HepG2 (cell line): ENCODE results near the gene LCAT. TPM values are rescaled to one million over a fixed set of nuclear protein-coding genes. Genes with fewer than 3 reads are reported as not detected.
A peak's percentile ranks its signal among the peaks of the same experiment; 100 is the strongest.

Source experiments
- AKNA ChIP-seq: sonication (generic); formaldehyde crosslinking; IDR thresholded peaks from 2 replicates; pipeline ENCODE4 v1.4.0; 2020; ENCODE audit warnings: missing genetic modification reagents, borderline replicate concordance
- GZF1 ChIP-seq: sonication (generic); formaldehyde crosslinking; IDR thresholded peaks from 2 replicates; pipeline ENCODE4 v1.5.1; 2020; ENCODE audit warnings: mild to moderate bottlenecking, missing genetic modification reagents
- KDM2A ChIP-seq: sonication (generic); formaldehyde crosslinking; IDR thresholded peaks from 2 replicates; pipeline ENCODE4 v1.4.0; 2020; ENCODE audit warnings: low read depth, missing genetic modification reagents, borderline replicate concordance
- KLF16 ChIP-seq, 2 experiments: sonication (generic) in 1 of 2; formaldehyde crosslinking in 1 of 2; IDR thresholded peaks; 2 replicates each; pipeline versions ENCODE4 v1.6.1 to v1.8.0; 2016 to 2023; ENCODE audit warnings: missing genetic modification reagents in 2 of 2, missing compliant biosample characterization in 1 of 2
- MBD4 ChIP-seq: IDR thresholded peaks from 2 replicates; pipeline ENCODE4 v1.6.1; 2012; ENCODE audit warnings: low read length, inconsistent platforms, borderline replicate concordance
- PAF1 ChIP-seq: IDR thresholded peaks from 2 replicates; pipeline ENCODE4 v1.6.1; 2016; ENCODE audit warnings: missing genetic modification reagents, missing compliant biosample characterization
- POLR2G ChIP-seq: fragments of 200-400 bp; formaldehyde crosslinking; IDR thresholded peaks from 2 replicates; pipeline ENCODE4 v1.6.1; 2018; ENCODE audit warnings: mild to moderate bottlenecking, low read depth, low read length, moderate library complexity
- REPIN1 ChIP-seq: sonication (generic); formaldehyde crosslinking; IDR thresholded peaks from 2 replicates; pipeline ENCODE4 v1.8.0; 2022; ENCODE audit warnings: missing genetic modification reagents, low read depth, mild to moderate bottlenecking, borderline replicate concordance
- SAFB2 ChIP-seq: sonication (generic); formaldehyde crosslinking; IDR thresholded peaks from 2 replicates; pipeline ENCODE4 v1.5.1; 2020; ENCODE audit warnings: missing genetic modification reagents, low read depth, mild to moderate bottlenecking, borderline replicate concordance
- ZNF24 ChIP-seq: fragments of 450-650 bp; IDR thresholded peaks from 2 replicates; pipeline ENCODE4 v1.6.1; 2017; ENCODE audit warnings: antibody characterized with exemption, mild to moderate bottlenecking
- ZNF460 ChIP-seq: sonication (generic); formaldehyde crosslinking; IDR thresholded peaks from 2 replicates; pipeline ENCODE4 v1.5.1; 2020; ENCODE audit warnings: missing genetic modification reagents, mild to moderate bottlenecking, borderline replicate concordance
- ZNF547 ChIP-seq: sonication (generic); formaldehyde crosslinking; IDR thresholded peaks from 2 replicates; pipeline ENCODE4 v1.5.1; 2020; ENCODE audit warnings: mild to moderate bottlenecking, missing genetic modification reagents
- ZNF589 ChIP-seq: sonication (generic); formaldehyde crosslinking; conservative IDR thresholded peaks from 2 replicates; pipeline ENCODE4 v1.8.0; 2022; ENCODE audit warnings: mild to moderate bottlenecking, moderate library complexity, missing genetic modification reagents
- ZNF724P ChIP-seq: sonication (generic); formaldehyde crosslinking; IDR thresholded peaks from 2 replicates; pipeline ENCODE4 v1.8.0; 2022; ENCODE audit warnings: missing genetic modification reagents, borderline replicate concordance
- ZNF816 ChIP-seq: sonication (generic); formaldehyde crosslinking; IDR thresholded peaks from 2 replicates; pipeline ENCODE4 v1.8.0; 2022; ENCODE audit warnings: missing genetic modification reagents, mild to moderate bottlenecking, borderline replicate concordance
- polyA plus RNA-seq, 8 experiments: library from polyadenylated mRNA; depleted of rRNA in 3 of 8; stranded (reverse) in 7 of 8; unstranded in 1 of 8; fragments of >200 nt; fragmentation: Illumina TruSeq in 4 of 8; extraction: Trizol in 4 of 8; gene quantifications; 2 replicates each; pipeline versions ENCODE4 v1.2.1 to v1.2.3, GENCODE V29; 2011 to 2016; ENCODE audit warnings: low read depth in 4 of 8, missing spikeins in 1 of 8, mixed read lengths in 1 of 8; ENCODE audit not compliant: insufficient read depth in 1 of 8
- total RNA-seq, 5 experiments: library from RNA; depleted of rRNA; stranded (reverse); fragments of >200 nt; fragmentation: Illumina TruSeq; extraction: Trizol; gene quantifications; 2 replicates each; pipeline ENCODE4 v1.2.3, GENCODE V29; 2016; ENCODE audit warnings: low read depth in 1 of 5
- TF ChIP-seq, protein P1 (sequence below): IDR thresholded peaks from 2 replicates; pipeline ENCODE4 v1.6.1; 2016; ENCODE audit warnings: mild to moderate bottlenecking
- TF ChIP-seq, protein P2 (sequence below): sonication (generic); formaldehyde crosslinking; IDR thresholded peaks from 2 replicates; pipeline ENCODE4 v1.5.0; 2020; ENCODE audit warnings: missing genetic modification reagents, mild to moderate bottlenecking, borderline replicate concordance
- TF ChIP-seq, protein P3 (sequence below): sonication (generic); formaldehyde crosslinking; IDR thresholded peaks from 2 replicates; pipeline ENCODE4 v1.5.0; 2020; ENCODE audit warnings: mild to moderate bottlenecking, missing genetic modification reagents

LCAT gene
- total and polyA plus RNA-seq, 2 of the 13 experiments (the other 11 are each of a cell fraction or from before 2014, with no cell fraction given) = 36.1 to 38.9 TPM

DNA sequence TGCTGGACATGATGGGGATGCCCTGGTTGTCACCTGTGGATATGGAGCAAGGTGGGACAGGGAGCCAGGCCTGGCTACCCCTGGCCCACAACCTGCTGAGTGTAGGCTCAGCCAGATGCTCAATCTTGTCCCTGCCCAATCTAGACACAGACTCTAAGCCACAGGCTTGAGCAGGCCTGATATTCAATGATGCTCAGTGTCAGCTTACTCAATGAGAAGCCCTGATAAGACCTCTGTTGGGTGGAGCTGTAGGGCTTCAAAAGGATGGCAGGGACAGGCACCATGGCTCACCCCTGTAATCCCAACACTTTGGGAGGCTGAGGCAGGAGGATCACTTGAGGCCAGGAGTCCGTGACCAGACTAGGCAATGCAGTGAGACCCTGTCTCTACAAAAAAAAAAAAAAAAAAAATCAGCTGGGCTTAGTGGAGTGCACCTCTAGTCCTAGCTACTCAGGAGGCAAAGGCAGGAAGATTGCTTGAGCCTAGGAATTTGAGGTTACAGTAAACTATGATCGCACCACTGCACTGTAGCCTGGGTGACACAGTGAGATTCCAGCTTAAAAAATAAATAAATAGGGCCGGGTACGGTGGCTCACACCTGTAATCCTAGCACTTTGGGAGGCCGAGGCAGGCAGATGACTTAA lies 3.4 kb downstream of the LCAT start (continued):
- TF ChIP-seq, protein P1, sequence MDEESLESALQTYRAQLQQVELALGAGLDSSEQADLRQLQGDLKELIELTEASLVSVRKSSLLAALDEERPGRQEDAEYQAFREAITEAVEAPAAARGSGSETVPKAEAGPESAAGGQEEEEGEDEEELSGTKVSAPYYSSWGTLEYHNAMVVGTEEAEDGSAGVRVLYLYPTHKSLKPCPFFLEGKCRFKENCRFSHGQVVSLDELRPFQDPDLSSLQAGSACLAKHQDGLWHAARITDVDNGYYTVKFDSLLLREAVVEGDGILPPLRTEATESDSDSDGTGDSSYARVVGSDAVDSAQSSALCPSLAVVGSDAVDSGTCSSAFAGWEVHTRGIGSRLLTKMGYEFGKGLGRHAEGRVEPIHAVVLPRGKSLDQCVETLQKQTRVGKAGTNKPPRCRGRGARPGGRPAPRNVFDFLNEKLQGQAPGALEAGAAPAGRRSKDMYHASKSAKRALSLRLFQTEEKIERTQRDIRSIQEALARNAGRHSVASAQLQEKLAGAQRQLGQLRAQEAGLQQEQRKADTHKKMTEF = 0 out of 2 replicates have a peak, but pooled peaks have one; percentile 4
- no peak for TF ChIP-seq KLF16 (CRISPR knock-in tag; IDR thresholded peaks at IDR 0.05)
- TF ChIP-seq AKNA (CRISPR knock-in tag) = no peak
- TF ChIP-seq ZNF816 (CRISPR knock-in tag) = 0 out of 2 replicates have a peak, but pooled peaks have one; percentile 3
- 0 out of 2 replicates have a peak, but pooled peaks have one; percentile 22 for TF ChIP-seq GZF1 (CRISPR knock-in tag)
- peak; percentile 37; the same call in 1 of the 2 replicates for TF ChIP-seq ZNF589 (CRISPR knock-in tag)
- TF ChIP-seq SAFB2 (CRISPR knock-in tag) = peak; percentile 17; the same call in 1 of the 2 replicates
- TF ChIP-seq ZNF460 = peak; percentile 31; the same call in 1 of the 2 replicates
- TF ChIP-seq ZNF724P (CRISPR knock-in tag) = no peak
- TF ChIP-seq KDM2A (CRISPR knock-in tag) = peak; percentile 17; the same call in 1 of the 2 replicates
- TF ChIP-seq POLR2G = 0 out of 2 replicates have a peak, but pooled peaks have one; percentile 21
- TF ChIP-seq PAF1 (CRISPR knock-in tag) = peak; percentile 53; the same call in 1 of the 2 replicates
- TF ChIP-seq MBD4 = no peak
- TF ChIP-seq, protein P2, sequence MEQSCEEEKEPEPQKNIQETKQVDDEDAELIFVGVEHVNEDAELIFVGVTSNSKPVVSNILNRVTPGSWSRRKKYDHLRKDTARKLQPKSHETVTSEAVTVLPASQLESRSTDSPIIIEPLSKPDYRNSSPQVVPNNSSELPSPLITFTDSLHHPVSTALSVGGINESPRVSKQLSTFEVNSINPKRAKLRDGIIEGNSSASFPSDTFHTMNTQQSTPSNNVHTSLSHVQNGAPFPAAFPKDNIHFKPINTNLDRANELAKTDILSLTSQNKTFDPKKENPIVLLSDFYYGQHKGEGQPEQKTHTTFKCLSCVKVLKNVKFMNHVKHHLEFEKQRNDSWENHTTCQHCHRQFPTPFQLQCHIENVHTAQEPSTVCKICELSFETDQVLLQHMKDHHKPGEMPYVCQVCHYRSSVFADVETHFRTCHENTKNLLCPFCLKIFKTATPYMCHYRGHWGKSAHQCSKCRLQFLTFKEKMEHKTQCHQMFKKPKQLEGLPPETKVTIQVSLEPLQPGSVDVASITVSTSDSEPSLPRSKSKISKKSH = peak; percentile 33; the same call in 1 of the 2 replicates
- peak; percentile 11; the same call in 1 of the 2 replicates for TF ChIP-seq REPIN1 (CRISPR knock-in tag)
- TF ChIP-seq, protein P3, sequence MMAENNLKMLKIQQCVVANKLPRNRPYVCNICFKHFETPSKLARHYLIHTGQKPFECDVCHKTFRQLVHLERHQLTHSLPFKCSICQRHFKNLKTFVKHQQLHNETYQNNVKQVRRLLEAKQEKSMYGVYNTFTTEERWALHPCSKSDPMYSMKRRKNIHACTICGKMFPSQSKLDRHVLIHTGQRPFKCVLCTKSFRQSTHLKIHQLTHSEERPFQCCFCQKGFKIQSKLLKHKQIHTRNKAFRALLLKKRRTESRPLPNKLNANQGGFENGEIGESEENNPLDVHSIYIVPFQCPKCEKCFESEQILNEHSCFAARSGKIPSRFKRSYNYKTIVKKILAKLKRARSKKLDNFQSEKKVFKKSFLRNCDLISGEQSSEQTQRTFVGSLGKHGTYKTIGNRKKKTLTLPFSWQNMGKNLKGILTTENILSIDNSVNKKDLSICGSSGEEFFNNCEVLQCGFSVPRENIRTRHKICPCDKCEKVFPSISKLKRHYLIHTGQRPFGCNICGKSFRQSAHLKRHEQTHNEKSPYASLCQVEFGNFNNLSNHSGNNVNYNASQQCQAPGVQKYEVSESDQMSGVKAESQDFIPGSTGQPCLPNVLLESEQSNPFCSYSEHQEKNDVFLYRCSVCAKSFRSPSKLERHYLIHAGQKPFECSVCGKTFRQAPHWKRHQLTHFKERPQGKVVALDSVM = peak; percentile 91
- no peak for TF ChIP-seq ZNF24
- TF ChIP-seq ZNF547 (CRISPR knock-in tag) = 0 out of 2 replicates have a peak, but pooled peaks have one; percentile 11
